GM12878 (cell line): ENCODE data around the gene ARHGEF16. TPM values are rescaled to one million over a fixed set of nuclear protein-coding genes. Genes with fewer than 3 reads are reported as not detected.

Experiments used
- ATAC-seq: fragments of 200-7000 bp; cut with Tn5 transposase; 3 replicates; pipeline ENCODE4 v1.9.1; 2020; ENCODE audit warnings: mild to moderate bottlenecking, moderate library complexity
- BruUV-seq: library from RNA; stranded (reverse); fragments of 400-500 nt; replicated peaks from 2 replicates; lab custom pipeline; 2021; lab: Mats Ljungman, UMichigan
- CTCF ChIA-PET: fragments of 300-600 bp; sonication (Branson Sonifier 250); formaldehyde crosslinking; extraction: SDS; loops from one replicate; lab custom pipeline; 2021; ENCODE audit warnings: inconsistent platforms; lab: Yijun Ruan, JAX
- POLR2A ChIA-PET: fragments of 350-600 bp; formaldehyde crosslinking; extraction: SDS; loops from one replicate; lab custom pipeline; 2021; ENCODE audit warnings: inconsistent platforms; lab: Charles Lee
- RAD21 ChIA-PET: fragments of 300-600 bp; sonication (Branson Sonifier 250); formaldehyde crosslinking; loops from one replicate; lab custom pipeline; 2023; ENCODE audit warnings: antibody characterized with exemption; ENCODE audit not compliant: unreplicated experiment; lab: Charles Lee
- SMC1A ChIA-PET: fragments of 300-600 bp; sonication (Branson Sonifier 250); formaldehyde crosslinking; loops from one replicate; lab custom pipeline; 2023; ENCODE audit not compliant: unreplicated experiment, uncharacterized antibody; lab: Charles Lee
- DNase-seq: peaks from one replicate; pipeline ENCODE4 v3.0.0-alpha.2; 2011; ENCODE audit warnings: low read depth, low spot score
- FAIRE-seq: peaks from 3 replicates; lab custom pipeline; 2011; peaks lifted over from hg19 to GRCh38; lab: Jason Lieb, UNC
- H2AFZ ChIP-seq: 2 replicates; pipeline ENCODE4 v1.6.0; 2011; ENCODE audit warnings: low read depth, low read length, control low read depth; ENCODE audit not compliant: control insufficient read depth
- H3K27ac ChIP-seq: 2 replicates; pipeline ENCODE4 v1.5.1; 2011; ENCODE audit warnings: control low read depth; ENCODE audit not compliant: control insufficient read depth, insufficient read depth
- H3K27me3 ChIP-seq, 2 experiments: replicated peaks in 1 of 2; 2 replicates each; pipeline versions ENCODE4 v1.6.0 to v1.6.1; 2011; ENCODE audit warnings: low read length in 1 of 2; ENCODE audit not compliant: control insufficient read depth in 2 of 2, insufficient read depth in 2 of 2
- H3K36me3 ChIP-seq, 2 experiments: 2 replicates each; pipeline ENCODE4 v1.5.1; 2011; ENCODE audit warnings: low read length in 1 of 2; ENCODE audit not compliant: control insufficient read depth in 2 of 2, insufficient read depth in 2 of 2
- H3K4me1 ChIP-seq: 2 replicates; pipeline ENCODE4 v1.6.1; 2011; ENCODE audit warnings: mild to moderate bottlenecking, low read length, moderate library complexity, mixed read lengths; ENCODE audit not compliant: control insufficient read depth, insufficient read depth
- H3K4me2 ChIP-seq: 2 replicates; pipeline ENCODE4 v1.6.0; 2011; ENCODE audit warnings: control low read depth; ENCODE audit not compliant: control insufficient read depth, insufficient read depth
- H3K4me3 ChIP-seq: fragments of 200-600 bp; sonication (generic); 2 replicates; pipeline ENCODE4 v1.5.1; 2016
- H3K79me2 ChIP-seq: 2 replicates; pipeline ENCODE4 v1.6.0; 2011; ENCODE audit warnings: low read length; ENCODE audit not compliant: control insufficient read depth, insufficient read depth
- H3K9ac ChIP-seq: 2 replicates; pipeline ENCODE4 v1.8.0; 2011; ENCODE audit warnings: low read length, control low read depth, mixed read lengths; ENCODE audit not compliant: control insufficient read depth, insufficient read depth
- H3K9me3 ChIP-seq: replicated peaks from 3 replicates; pipeline ENCODE4 v1.5.1; 2011; ENCODE audit warnings: mild to moderate bottlenecking, low read length; ENCODE audit not compliant: control insufficient read depth, insufficient read depth
- H4K20me1 ChIP-seq: 2 replicates; pipeline ENCODE4 v1.6.0; 2011; ENCODE audit not compliant: control insufficient read depth, insufficient read depth
- BACH1 ChIP-seq: fragments of 450-650 bp; IDR thresholded peaks from 2 replicates; pipeline ENCODE4 v1.6.1; 2017; ENCODE audit warnings: mild to moderate bottlenecking, borderline replicate concordance
- BCL3 ChIP-seq: IDR thresholded peaks from 2 replicates; pipeline ENCODE4 v1.6.1; 2011; ENCODE audit warnings: borderline replicate concordance, low read depth, mild to moderate bottlenecking, moderate library complexity, low read length; ENCODE audit not compliant: insufficient read depth, poor library complexity, severe bottlenecking
- BHLHE40 ChIP-seq, 2 experiments: fragments of 450-650 bp in 1 of 2; IDR thresholded peaks; 2 replicates each; pipeline ENCODE4 v1.6.1; 2011 to 2017; ENCODE audit warnings: low read depth in 2 of 2, borderline replicate concordance in 1 of 2, improper control_type of control experiment in 1 of 2, low read length in 1 of 2, mild to moderate bottlenecking in 1 of 2
- FOXM1 ChIP-seq: IDR thresholded peaks from 2 replicates; pipeline ENCODE4 v1.6.1; 2012; ENCODE audit warnings: low read depth, mild to moderate bottlenecking, inconsistent platforms, low read length, moderate library complexity
- POLR2AphosphoS2 ChIP-seq: IDR thresholded peaks from 2 replicates; pipeline ENCODE4 v1.6.1; 2011; ENCODE audit warnings: low read depth, mild to moderate bottlenecking, low read length, improper control_type of control experiment, moderate library complexity
- RB1 ChIP-seq: fragments of 450-650 bp; formaldehyde crosslinking; IDR thresholded peaks from 2 replicates; pipeline ENCODE4 v1.6.1; 2017; ENCODE audit warnings: mild to moderate bottlenecking, borderline replicate concordance
- RELB ChIP-seq: fragments of 450-650 bp; IDR thresholded peaks from 2 replicates; pipeline ENCODE4 v1.6.1; 2017; ENCODE audit warnings: low read depth, mild to moderate bottlenecking, moderate library complexity
- SIX5 ChIP-seq: IDR thresholded peaks from 2 replicates; pipeline ENCODE4 v1.6.1; 2011; ENCODE audit warnings: mild to moderate bottlenecking, low read depth, low read length, moderate library complexity; ENCODE audit not compliant: severe bottlenecking
- SMAD5 ChIP-seq: IDR thresholded peaks from 2 replicates; pipeline ENCODE4 v1.6.1; 2016; ENCODE audit warnings: antibody characterized with exemption, low read depth
- SPI1 ChIP-seq: IDR thresholded peaks from 2 replicates; pipeline ENCODE4 v1.6.1; 2011; ENCODE audit warnings: low read depth, mild to moderate bottlenecking, low read length, moderate library complexity, borderline replicate concordance; ENCODE audit not compliant: insufficient read depth
- TARDBP ChIP-seq: IDR thresholded peaks from 2 replicates; pipeline ENCODE4 v1.6.1; 2016; ENCODE audit warnings: borderline replicate concordance
- USF2 ChIP-seq: IDR thresholded peaks from 2 replicates; pipeline ENCODE4 v1.6.1; 2011; ENCODE audit warnings: low read depth, low read length, improper control_type of control experiment, borderline replicate concordance
- YBX1 ChIP-seq: fragments of 450-650 bp; IDR thresholded peaks from 2 replicates; pipeline ENCODE4 v1.6.1; 2016; ENCODE audit warnings: antibody characterized with exemption
- YY1 ChIP-seq: IDR thresholded peaks from 2 replicates; pipeline ENCODE4 v1.6.1; 2011; ENCODE audit warnings: low read depth, mild to moderate bottlenecking, low read length
- ZNF592 ChIP-seq: fragments of 450-650 bp; IDR thresholded peaks from 2 replicates; pipeline ENCODE4 v1.6.1; 2017; ENCODE audit warnings: mild to moderate bottlenecking, moderate library complexity
- ZNF622 ChIP-seq: fragments of 450-650 bp; IDR thresholded peaks from 2 replicates; pipeline ENCODE4 v1.6.1; 2017; ENCODE audit warnings: mild to moderate bottlenecking, inconsistent platforms
- WGBS: methylation state at CpG from one replicate; pipeline ENCODE4 v1.1.6; 2016; ENCODE audit warnings: low lambda C conversion rate; ENCODE audit not compliant: insufficient replicate concordance, insufficient coverage; ENCODE audit errors: missing lambda C conversion rate; 5-methylcytosine and 5-hydroxymethylcytosine counted together
- in situ Hi-C: fragments of 300-500 bp; cut with MboI; formaldehyde crosslinking; loops from 9 replicates; pipeline ENCODE4 v1.14.3; 2018; ENCODE audit warnings: mixed read lengths
- intact Hi-C: fragments of 100-400 bp; cut with micrococcal nuclease; formaldehyde crosslinking; loops from one replicate; pipeline ENCODE4 v1.14.2; 2022; ENCODE audit not compliant: unreplicated experiment
- polyA plus RNA-seq, 11 experiments: library from polyadenylated mRNA; depleted of rRNA in 4 of 11; unstranded in 6 of 11; stranded (reverse) in 5 of 11; fragments of >200 nt; fragmentation: Nextera tagmentation in 4 of 11; fragmentation: Illumina TruSeq in 1 of 11; extraction: Ambion mirVana in 4 of 11; extraction: Trizol in 1 of 11; gene quantifications; 1 replicate in 1 of 11; 2 replicates in 10 of 11; pipeline versions ENCODE4 v1.2.1 to v1.2.3, GENCODE V29; 2011 to 2016; ENCODE audit warnings: inconsistent platforms in 2 of 11, missing spikeins in 2 of 11, low read depth in 1 of 11
- total RNA-seq, 4 experiments: library from RNA; depleted of rRNA in 3 of 4; stranded (reverse); fragments of >200 nt in 3 of 4; fragmentation: Illumina TruSeq in 1 of 4; extraction: Trizol in 1 of 4; gene quantifications; 2 replicates each; pipeline versions ENCODE4 v1.2.1 to v1.2.3, GENCODE V29; 2013 to 2021

Gene ARHGEF16
- total and polyA plus RNA-seq, 10 of the 15 experiments (the other 5 are each of a cell fraction or from before 2014, with no cell fraction given): not detected

GRCh38 chr1:3511306-3511705, 56.8 kb downstream of the ARHGEF16 start (continued):
- no peak for TF ChIP-seq ZNF592
- TF ChIP-seq RELB: no peak
- no peak for TF ChIP-seq BCL3

GRCh38 chr1:3511856-3512255, 57.4 kb downstream of the ARHGEF16 start:
- ChIA-PET POLR2A (no interaction called here), SMC1A (no interaction called here), RAD21 (no interaction called here), CTCF (no interaction called here)
- Histone ChIP-seq H3K36me3 (no peaks in the 10 kb centered on the region), H3K4me2 (no peak overlapping the region), H3K4me1 (no peaks in the 10 kb centered on the region), H3K79me2 (no peaks in the 10 kb centered on the region), H3K9me3 (no peaks in the 10 kb centered on the region; the same call in 2 of the 3 replicates), H3K27me3 (no peaks in the 10 kb centered on the region), H4K20me1 (no peaks in the 10 kb centered on the region), H3K4me3 (no peak overlapping the region), H3K9ac (no peak overlapping the region), H3K27ac (no peak overlapping the region), H2AFZ (no peak overlapping the region)
- intact Hi-C loops: no loop called here
- in situ Hi-C loops: no loop called here
- no peak for FAIRE-seq
- no peak for ATAC-seq
- DNase-seq: no peak
- 57% methylated on average over 14 of the region's 15 CpGs for WGBS
- no TSS peak for BruUV-seq
- TF ChIP-seq TARDBP: no peak
- no peak for TF ChIP-seq YY1
- no peak for TF ChIP-seq RB1
- no peak for TF ChIP-seq YBX1
- TF ChIP-seq SPI1: no peak
- no peak for TF ChIP-seq ZNF622
- no peak for TF ChIP-seq SMAD5
- TF ChIP-seq SIX5: no peak
- TF ChIP-seq POLR2AphosphoS2: no peak
- no peak for TF ChIP-seq BHLHE40 (IDR thresholded peaks at IDR 0.05; ENCODE audit: borderline replicate concordance in 1 of 2, low read depth in 2 of 2, low read length in 1 of 2)
- TF ChIP-seq BACH1: no peak
- no peak for TF ChIP-seq FOXM1
- TF ChIP-seq USF2: no peak
